Endothelial cell of umbilical vein (primary cell): Measurements from ENCODE around the gene OPCML. TPM values are rescaled to one million over a fixed set of nuclear protein-coding genes. Genes with fewer than 3 reads are reported as not detected.

Experiments
- BruUV-seq: library from RNA; stranded (reverse); fragments of 400-500 nt; replicated peaks from 2 replicates; lab custom pipeline; 2021; lab: Mats Ljungman, UMichigan
- CTCF ChIA-PET: fragments of 300-600, 350-600 bp; sonication (Branson Sonifier 250); formaldehyde crosslinking; loops from one replicate; lab custom pipeline; 2021; ENCODE audit warnings: antibody characterized with exemption, inconsistent platforms; lab: Charles Lee
- POLR2A ChIA-PET: fragments of 300-600, 350-600 bp; sonication (Branson Sonifier 250); formaldehyde crosslinking; loops from one replicate; lab custom pipeline; 2021; ENCODE audit warnings: antibody characterized with exemption, inconsistent platforms; lab: Charles Lee
- DNase-seq: peaks from one replicate; pipeline ENCODE4 v3.0.0-alpha.2; 2011; ENCODE audit warnings: low read depth, low spot score
- FAIRE-seq: peaks from 2 replicates; lab custom pipeline; 2011; peaks lifted over from hg19 to GRCh38; lab: Jason Lieb, UNC
- H2AFZ ChIP-seq: 2 replicates; pipeline ENCODE4 v1.6.0; 2012; ENCODE audit warnings: low read depth, low read length, control low read depth, inconsistent platforms
- H3K27ac ChIP-seq: 2 replicates; pipeline ENCODE4 v1.5.1; 2011; ENCODE audit warnings: low read depth, mild to moderate bottlenecking, control low read depth, low read length, moderate library complexity; ENCODE audit not compliant: insufficient read depth
- H3K27me3 ChIP-seq, 2 experiments: 2 replicates each; pipeline versions ENCODE4 v1.6.0 to v1.6.1; 2011; ENCODE audit warnings: low read length in 2 of 2, mixed read lengths in 1 of 2; ENCODE audit not compliant: control insufficient read depth in 2 of 2, insufficient read depth in 2 of 2
- H3K36me3 ChIP-seq, 2 experiments: 2 replicates in 1 of 2; 3 replicates in 1 of 2; pipeline ENCODE4 v1.5.1; 2011; ENCODE audit warnings: low read length in 2 of 2, mild to moderate bottlenecking in 1 of 2, moderate library complexity in 1 of 2; ENCODE audit not compliant: control insufficient read depth in 2 of 2, insufficient read depth in 2 of 2; ENCODE audit errors: extremely low read depth in 1 of 2
- H3K4me1 ChIP-seq: 3 replicates; pipeline ENCODE4 v1.5.1; 2011; ENCODE audit warnings: mild to moderate bottlenecking, low read length; ENCODE audit not compliant: control insufficient read depth, insufficient read depth; ENCODE audit errors: extremely low read depth
- H3K4me2 ChIP-seq: 2 replicates; pipeline ENCODE4 v1.6.1; 2011; ENCODE audit warnings: low read length, control low read depth, mixed read lengths; ENCODE audit not compliant: insufficient read depth
- H3K4me3 ChIP-seq, 3 experiments: fragments of 200-600 bp in 1 of 3; sonication (generic), shearing (Covaris generic) in 1 of 3; replicated peaks in 1 of 3; 2 replicates each; pipeline ENCODE4 v1.5.1; 2011 to 2016; ENCODE audit warnings: control low read depth in 3 of 3, low read length in 3 of 3, mild to moderate bottlenecking in 2 of 3, inconsistent platforms in 1 of 3, low read depth in 1 of 3, moderate library complexity in 1 of 3; ENCODE audit not compliant: insufficient read depth in 1 of 3
- H3K79me2 ChIP-seq: 2 replicates; pipeline ENCODE4 v1.6.0; 2012; ENCODE audit warnings: low read length, inconsistent platforms; ENCODE audit not compliant: control insufficient read depth, insufficient read depth
- H3K9ac ChIP-seq: replicated peaks from 2 replicates; pipeline ENCODE3; 2011; ENCODE audit warnings: low read length, control low read depth; ENCODE audit not compliant: insufficient read depth; ENCODE audit errors: extremely low read depth
- H3K9me1 ChIP-seq: replicated peaks from 3 replicates; pipeline ENCODE4 v1.6.0; 2011; ENCODE audit warnings: mild to moderate bottlenecking, low read length; ENCODE audit not compliant: control insufficient read depth, insufficient read depth; ENCODE audit errors: extremely low read depth
- H3K9me3 ChIP-seq: replicated peaks from 2 replicates; pipeline ENCODE4 v1.5.1; 2012; ENCODE audit warnings: low read length, inconsistent platforms; ENCODE audit not compliant: control insufficient read depth, insufficient read depth
- H4K20me1 ChIP-seq: replicated peaks from 2 replicates; pipeline ENCODE3; 2011; ENCODE audit warnings: mild to moderate bottlenecking, low read length; ENCODE audit not compliant: control insufficient read depth, insufficient read depth; ENCODE audit errors: extremely low read depth
- CTCF ChIP-seq, 2 donors: IDR thresholded peaks; 1 replicate in 1 of 2; 2 replicates in 1 of 2; pipeline ENCODE4 v1.5.1; 2011; ENCODE audit warnings: low read length in 2 of 2, mild to moderate bottlenecking in 2 of 2, moderate library complexity in 2 of 2, control low read depth in 1 of 2, inconsistent platforms in 1 of 2, low read depth in 1 of 2; ENCODE audit not compliant: insufficient read depth in 1 of 2; ENCODE audit errors: extremely low read depth in 1 of 2
- EZH2 ChIP-seq: IDR thresholded peaks from 2 replicates; pipeline ENCODE4 v1.6.1; 2012; ENCODE audit warnings: borderline replicate concordance, low read depth, mild to moderate bottlenecking, moderate library complexity, low read length, inconsistent platforms; ENCODE audit not compliant: severe bottlenecking
- FOS ChIP-seq: IDR thresholded peaks from 2 replicates; pipeline ENCODE4 v1.6.1; 2011; ENCODE audit warnings: mild to moderate bottlenecking, low read length, moderate library complexity, borderline replicate concordance; ENCODE audit not compliant: insufficient read depth
- GATA2 ChIP-seq: IDR thresholded peaks from 2 replicates; pipeline ENCODE4 v1.7.0; 2011; ENCODE audit warnings: low read depth, mild to moderate bottlenecking, moderate library complexity, mixed read lengths, low read length; ENCODE audit not compliant: insufficient read length, insufficient read depth
- JUN ChIP-seq: IDR thresholded peaks from 2 replicates; pipeline ENCODE4 v1.6.1; 2011; ENCODE audit warnings: borderline replicate concordance, low read depth; ENCODE audit not compliant: insufficient read length, insufficient read depth
- MAX ChIP-seq: IDR thresholded peaks from 2 replicates; pipeline ENCODE4 v1.6.1; 2011; ENCODE audit not compliant: insufficient read depth, insufficient read length
- MYC ChIP-seq: IDR thresholded peaks from one replicate; pipeline ENCODE4 v1.6.1; 2011; ENCODE audit warnings: mild to moderate bottlenecking, low read depth, low read length
- POLR2A ChIP-seq: IDR thresholded peaks from 2 replicates; pipeline ENCODE4 v1.6.1; 2012; ENCODE audit warnings: low read depth, mild to moderate bottlenecking, control low read depth, low read length
- POLR2AphosphoS5 ChIP-seq: IDR thresholded peaks from 2 replicates; pipeline ENCODE4 v1.6.1; 2012; ENCODE audit warnings: low read depth, mild to moderate bottlenecking, control low read depth, low read length, moderate library complexity; ENCODE audit not compliant: insufficient read depth
- dilution Hi-C: fragments of 300-500 bp; cut with MboI; formaldehyde crosslinking; loops from one replicate; pipeline ENCODE4 v1.15.0; 2019; ENCODE audit warnings: low sequenced_read_pairs; ENCODE audit not compliant: extremely low pct_ligation_motif_present
- intact Hi-C: fragments of 100-400 bp; cut with micrococcal nuclease; formaldehyde crosslinking; loops from one replicate; pipeline ENCODE4 v1.10.0; 2022
- polyA plus RNA-seq, 4 experiments: library from polyadenylated mRNA; depleted of rRNA in 3 of 4; stranded (reverse) in 3 of 4; unstranded in 1 of 4; fragments of >200 nt; gene quantifications; 2 replicates each; pipeline versions ENCODE4 v1.2.1 to v1.2.3, GENCODE V29; 2011 to 2012; ENCODE audit warnings: missing spikeins in 1 of 4
- total RNA-seq: library from RNA; stranded (reverse); gene quantifications from 2 replicates; pipeline ENCODE4 v1.2.3, GENCODE V29; 2021

Gene OPCML
- total and polyA plus RNA-seq, 2 donors (not counting 3 experiments of a cell fraction or from before 2014, with no cell fraction given), result not detected

DNA sequence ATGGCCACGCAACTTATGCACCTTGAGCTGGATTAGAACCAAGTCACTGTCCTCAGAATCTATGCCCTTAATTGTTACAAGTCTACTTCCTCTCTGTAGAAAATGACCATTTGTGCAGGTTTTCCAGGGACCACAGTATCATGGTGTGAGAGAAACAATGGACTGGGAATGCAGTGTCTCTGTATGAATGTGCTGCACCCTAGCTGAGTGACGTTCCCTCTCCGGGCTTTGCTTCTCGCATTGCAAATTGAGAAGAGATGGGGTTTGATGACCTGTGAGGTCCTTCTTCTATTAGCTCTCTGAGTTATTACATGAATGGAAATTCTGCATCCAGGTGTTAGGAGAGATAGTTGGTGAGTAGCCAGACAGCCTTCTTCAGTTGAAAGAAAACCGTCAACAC lies 1109.6 kb downstream of the OPCML start:
- no peak for DNase-seq
- Histone ChIP-seq H4K20me1 (no peaks in the 10 kb centered on the region), H3K9me3 (peaks cover 4% of the 10 kb centered on the region), H3K4me2 (no peak overlapping the region), H3K4me3 (no peak overlapping the region), H3K36me3 (no peaks in the 10 kb centered on the region), H3K27ac (no peak overlapping the region), H2AFZ (no peak overlapping the region), H3K27me3 (no peaks in the 10 kb centered on the region), H3K79me2 (no peaks in the 10 kb centered on the region), H3K9ac (no peak overlapping the region), H3K9me1 (no peaks in the 10 kb centered on the region), H3K4me1 (no peaks in the 10 kb centered on the region)
- ChIA-PET CTCF (no interaction called here), POLR2A (no interaction called here)
- no TSS peak for BruUV-seq
- TF ChIP-seq MAX, result no peak
- no peak for TF ChIP-seq POLR2AphosphoS5
- no peak for TF ChIP-seq JUN
- TF ChIP-seq CTCF (IDR thresholded peaks at IDR 0.05; ENCODE audit: extremely low read depth in 1 of 2, insufficient read depth in 1 of 2, low read depth in 1 of 2, low read length in 2 of 2), result no peak
- no peak for TF ChIP-seq FOS
- no peak for TF ChIP-seq EZH2
- TF ChIP-seq GATA2, result no peak
- no peak for TF ChIP-seq POLR2A
- TF ChIP-seq MYC, result no peak
- intact Hi-C loops (no loop called here), dilution Hi-C loops (no loop called here)
- FAIRE-seq, result no peak
